Heart left ventricle (tissue), 16 donors: ENCODE data around the gene ANKRD40CL. TPM values are rescaled to one million over a fixed set of nuclear protein-coding genes. Genes with fewer than 3 reads are reported as not detected.

Experiments
- ATAC-seq, 4 donors: fragments of 200-7000 bp; cut with Tn5 transposase; one replicate each; pipeline ENCODE4 v1.9.1; 2020 to 2022; ENCODE audit warnings: moderate library complexity in 4 of 4, mild to moderate bottlenecking in 3 of 4, moderate number of reproducible peaks in 1 of 4
- DNase-seq, 5 donors: peaks; one replicate each; pipeline ENCODE4 v3.0.0-alpha.2; 2020
- H3K27ac ChIP-seq, 12 donors: fragments of 200-600 bp; sonication (generic) in 4 of 12; one replicate each; pipeline versions ENCODE4 v1.5.0 to v1.8.0; 2016 to 2022; ENCODE audit warnings: mild to moderate bottlenecking in 2 of 12
- H3K27me3 ChIP-seq, 9 donors: fragments of 200-600 bp; sonication (generic) in 2 of 9; one replicate each; pipeline versions ENCODE4 v1.5.1 to v1.8.0; 2016 to 2022; ENCODE audit warnings: mild to moderate bottlenecking in 3 of 9
- H3K36me3 ChIP-seq, 9 donors: fragments of 200-600 bp; sonication (generic) in 2 of 9; one replicate each; pipeline versions ENCODE4 v1.5.0 to v1.8.0; 2018 to 2022; ENCODE audit warnings: mild to moderate bottlenecking in 2 of 9
- H3K4me1 ChIP-seq, 12 donors: fragments of 200-600 bp; sonication (generic) in 4 of 12; one replicate each; pipeline versions ENCODE4 v1.5.0 to v1.8.0; 2016 to 2022; ENCODE audit warnings: mild to moderate bottlenecking in 3 of 12
- H3K4me3 ChIP-seq, 12 donors: fragments of 200-600 bp; sonication (generic) in 4 of 12; one replicate each; pipeline versions ENCODE4 v1.5.0 to v1.8.0; 2017 to 2022; ENCODE audit warnings: mild to moderate bottlenecking in 9 of 12, moderate library complexity in 4 of 12
- H3K9me3 ChIP-seq, 12 donors: fragments of 200-600 bp; sonication (generic) in 4 of 12; one replicate each; pipeline versions ENCODE4 v1.5.0 to v1.8.0; 2016 to 2022; ENCODE audit warnings: mild to moderate bottlenecking in 1 of 12
- CTCF ChIP-seq, 12 donors: fragments of 200-600 bp; sonication (generic) in 4 of 12; IDR thresholded peaks; one replicate each; pipeline versions ENCODE4 v1.5.0 to v1.8.0; 2018 to 2022; ENCODE audit warnings: antibody characterized with exemption in 12 of 12, mild to moderate bottlenecking in 5 of 12
- POLR2A ChIP-seq, 2 donors: fragments of 450-650 bp; IDR thresholded peaks; one replicate each; pipeline ENCODE4 v1.6.1; 2017; ENCODE audit warnings: antibody characterized with exemption in 2 of 2, mild to moderate bottlenecking in 2 of 2, moderate library complexity in 2 of 2
- WGBS, 4 donors: extraction: QIAGEN DNeasy Blood & Tissue Kit in 2 of 4; methylation state at CpG; one replicate each; pipeline versions ENCODE4 v1.1.5 to v1.1.7; 2013 to 2018; 5-methylcytosine and 5-hydroxymethylcytosine counted together
- intact Hi-C, 10 donors: fragments of 100-400 bp; cut with DNase I; formaldehyde crosslinking; loops; one replicate each; pipeline versions ENCODE4 v1.11.1 to v1.14.2; 2022
- polyA plus RNA-seq, 2 donors: library from polyadenylated mRNA; stranded (reverse); fragments of 200-250 nt; gene quantifications; one replicate each; pipeline ENCODE4 v1.2.3, GENCODE V29; 2013
- total RNA-seq, 9 donors: library from RNA; depleted of rRNA in 2 of 9; stranded (reverse); fragments of >200 nt in 2 of 9; fragmentation: NEBNext Ultra II Directional in 3 of 9; extraction: Animal tissue kit (Norgen Biotek cat#: 25700) in 3 of 9; gene quantifications; one replicate each; pipeline versions ENCODE4 v1.1.0 to v1.2.4, GENCODE V29; 2016 to 2023
- donor health status: ischemic (EF 13 %, LVEDD 7.1; RV severe dilation, severe dysfunction).
- donor health status: healthy with polysubstance abuse.
- donor health status: DM: no; HTN: yes; CAD: no.
- donor health status: DM: no; HTN: no; CAD: no.
- donor health status: ischemic (EF 25% LVEDD 6.9; RV normal size, moderate dysfunction).
- donor health status: ischemic (EF 25% LVEDD 5.7; RV mildly dilated, moderate dysfunction).
- donor health status: healthy.
- donor health status: DM: yes; HTN: yes; CAD: no.
- donor health status: ischemic (EF 35%, LVEDD 5.7; RV mildly dilated, moderate dysfunction).
- donor health status: nonischemic (EF 11% LVEDD 7.7; RV severe dilation, severe dysfunction).
- donor health status: DM: yes; HTN: yes; CAD: no.
- donor health status: PGD.
- donor health status: ischemic (EF 29% LVEDD 5.4; RV normal size, mild dysfunction).
- donor health status: nonischemic (EF 23%, LVEDD 6.1; RV moderate dilation, normal function).

The ANKRD40CL gene
- total and polyA plus RNA-seq, 11 donors: not detected

DNA sequence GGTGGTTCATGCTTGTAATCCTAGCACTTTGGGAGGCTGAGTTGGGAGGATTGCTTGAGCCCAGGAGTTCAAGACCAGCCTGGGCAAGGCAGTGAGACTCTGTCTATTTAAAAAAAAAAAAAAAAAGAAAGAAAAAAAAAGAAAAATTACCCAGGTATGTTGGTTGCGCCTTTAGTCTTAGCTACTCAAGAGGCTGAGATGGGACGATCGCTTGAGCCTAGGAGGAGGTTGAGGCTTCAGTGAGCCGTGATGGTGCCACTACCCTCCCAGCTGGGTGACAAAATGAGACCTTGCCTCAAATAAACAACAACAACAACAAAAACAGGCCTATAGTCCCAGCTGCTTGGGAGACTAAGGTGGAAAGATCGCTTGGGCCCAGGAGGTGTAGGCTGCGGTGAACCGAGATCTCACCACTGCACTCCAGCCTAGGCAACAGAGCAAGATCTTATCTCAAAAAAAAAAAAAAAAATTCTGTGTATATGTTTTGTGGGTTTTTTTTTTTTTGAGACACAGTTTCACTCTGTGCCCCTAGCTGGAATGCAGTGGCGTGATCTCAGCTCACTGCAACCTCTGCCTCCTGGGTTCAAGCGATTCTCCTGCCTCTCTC is 12.5 kb upstream of the ANKRD40CL start:
- TF ChIP-seq CTCF (IDR thresholded peaks at IDR 0.05) (no peak), POLR2A (IDR thresholded peaks at IDR 0.05) (no peak)
- WGBS, 4 donors: 85 to 98% (median 96%) methylated on average over 9 of the region's 9 CpGs
- no peak overlapping the region for H3K27ac ChIP-seq
- no peaks in the 10 kb centered on the region for H3K27me3 ChIP-seq
- no peaks in the 10 kb centered on the region for H3K9me3 ChIP-seq
- intact Hi-C loops: loop anchor here in 6 of 10 donors (5.0 kb wide), 3 partner anchors 172 to 233 kb away; partner anchors contain the start of gene SPATA20 (in 1 of the 6)
- no peak for DNase-seq
- peaks cover 0 to 3% (median 0%) of the 10 kb centered on the region in 12 donors for H3K4me1 ChIP-seq
- H3K4me3 ChIP-seq: no peak overlapping the region
- H3K36me3 ChIP-seq: no peaks in the 10 kb centered on the region
- ATAC-seq: no peak

DNA sequence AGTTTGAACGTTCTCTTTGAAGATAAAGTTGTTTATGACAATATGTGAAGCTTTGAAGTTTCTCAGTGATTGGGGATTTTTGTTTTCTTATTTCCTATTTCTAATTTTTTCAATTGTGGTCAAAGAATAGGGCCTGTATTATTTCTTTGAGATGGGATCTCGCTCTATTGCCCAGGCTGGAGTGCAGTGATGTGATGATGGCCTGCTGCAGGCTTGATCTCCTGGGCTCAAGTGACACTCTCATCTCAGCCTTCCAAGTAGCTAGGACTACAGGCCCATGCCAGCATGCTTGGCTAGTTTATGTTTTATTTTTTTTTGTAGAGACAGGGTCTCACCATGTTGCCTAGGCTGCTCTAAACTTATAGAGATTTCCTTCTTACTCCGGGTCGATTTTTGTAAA is 11.7 kb upstream of the ANKRD40CL start:
- H3K27ac ChIP-seq: no peak overlapping the region
- TF ChIP-seq CTCF (IDR thresholded peaks at IDR 0.05) (no peak), POLR2A (IDR thresholded peaks at IDR 0.05) (no peak)
- intact Hi-C loops: no loop called here
- no peaks in the 10 kb centered on the region for H3K9me3 ChIP-seq
- H3K4me1 ChIP-seq: peaks cover 0 to 3% (median 0%) of the 10 kb centered on the region in 12 donors
- H3K4me3 ChIP-seq: no peak overlapping the region
- no peak for ATAC-seq
- WGBS, 4 donors: 83 to 93% (median 88%) methylated on average over 4 of the region's 4 CpGs
- H3K27me3 ChIP-seq: no peaks in the 10 kb centered on the region
- DNase-seq: no peak
- H3K36me3 ChIP-seq: no peaks in the 10 kb centered on the region

DNA sequence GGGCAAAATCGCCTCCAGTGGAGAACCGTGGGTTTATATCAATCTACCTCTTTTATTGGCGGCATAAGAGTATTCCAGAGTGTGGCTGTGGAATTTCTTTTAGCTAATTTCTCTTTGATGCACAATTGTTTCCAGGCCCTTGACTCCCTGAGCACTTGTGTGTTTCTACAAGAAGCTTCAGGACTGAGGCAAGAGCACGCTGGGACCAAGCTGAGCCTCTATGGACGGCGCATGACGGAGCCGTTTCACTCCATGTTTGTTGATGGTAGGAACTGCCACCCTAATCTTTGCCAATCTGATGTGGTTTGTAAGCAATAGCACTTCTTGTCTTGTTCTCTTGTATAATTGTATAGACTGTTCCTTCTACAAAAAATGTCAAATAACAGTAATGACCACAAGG is 11.2 kb upstream of the ANKRD40CL start:
- Histone ChIP-seq H3K27ac (no peak overlapping the region), H3K36me3 (no peaks in the 10 kb centered on the region), H3K4me1 (peaks cover 0 to 3% (median 0%) of the 10 kb centered on the region in 12 donors), H3K4me3 (no peak overlapping the region), H3K27me3 (no peaks in the 10 kb centered on the region), H3K9me3 (no peaks in the 10 kb centered on the region)
- TF ChIP-seq CTCF (IDR thresholded peaks at IDR 0.05): no peak
- no peak for TF ChIP-seq POLR2A (IDR thresholded peaks at IDR 0.05)
- intact Hi-C loops: no loop called here
- DNase-seq (no peak), ATAC-seq (no peak)
- 88 to 91% (median 89%) methylated on average over 8 of the region's 8 CpGs for WGBS, 4 donors

- DNase-seq (no peak), ATAC-seq (no peak)
- H3K9me3 ChIP-seq: no peaks in the 10 kb centered on the region
- H3K27me3 ChIP-seq: no peaks in the 10 kb centered on the region
- no peak overlapping the region for H3K4me3 ChIP-seq
- 82 to 100% (median 98%) methylated on average over 3 of the region's 3 CpGs for WGBS, 4 donors
- no peaks in the 10 kb centered on the region for H3K36me3 ChIP-seq
- TF ChIP-seq POLR2A (IDR thresholded peaks at IDR 0.05) (no peak), CTCF (IDR thresholded peaks at IDR 0.05) (no peak)
- intact Hi-C loops: no loop called here
- H3K4me1 ChIP-seq: no peaks in the 10 kb centered on the region
- no peak overlapping the region for H3K27ac ChIP-seq
These were observed 8.6 kb upstream of the ANKRD40CL start for GRCh38 chr17:50775926-50776325.
